ENCODE results near the gene SLC7A6. TPM values are rescaled to one million over a fixed set of nuclear protein-coding genes. Genes with fewer than 3 reads are reported as not detected.

Gene SLC7A6
- total RNA-seq, 1 experiment from 2014 or later: 267 TPM

DNA sequence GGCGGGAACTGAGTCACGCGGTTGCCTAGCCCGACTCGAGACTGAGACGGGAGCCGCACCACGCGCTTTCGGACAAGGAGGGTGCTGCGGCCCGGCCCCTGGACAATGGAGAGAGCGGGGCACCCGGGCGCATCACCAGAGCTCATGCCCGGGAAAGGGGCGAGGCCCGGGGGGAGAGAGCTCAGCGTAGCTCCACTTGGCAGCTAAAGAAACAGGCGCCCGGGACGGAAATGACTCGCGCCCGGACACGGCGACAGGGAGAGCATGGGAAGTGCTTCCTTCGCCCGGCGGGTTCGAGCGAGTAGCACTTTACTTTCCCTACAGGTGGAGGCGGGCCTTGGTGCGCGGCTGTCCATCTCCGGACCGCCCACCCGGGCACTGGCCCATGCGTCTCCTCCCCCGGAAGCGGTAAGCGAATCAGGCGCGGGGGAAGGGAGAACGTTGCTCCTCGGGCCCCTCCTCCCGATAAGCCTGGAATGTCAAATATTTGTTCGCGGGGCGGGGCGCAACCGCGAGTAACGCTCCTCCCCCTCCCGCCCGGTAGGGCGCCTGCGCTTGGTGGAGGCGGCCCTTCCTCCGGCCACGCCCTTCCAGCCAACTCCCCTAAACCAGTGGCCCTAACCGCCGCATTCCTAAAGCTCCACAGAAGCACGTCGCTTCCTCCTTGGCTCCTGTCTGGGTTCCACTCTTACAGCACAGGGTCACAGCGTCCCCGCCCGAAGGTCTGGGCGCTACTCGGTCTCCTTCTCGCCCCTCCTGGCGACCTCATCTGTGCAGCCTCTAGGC, 26.9 kb upstream of the SLC7A6 start:
- Histone ChIP-seq H3K27me3 (replicated peaks; ENCODE audit: control insufficient read depth, insufficient read depth, low read length) (no peaks in the 10 kb centered on the region), H3K36me3 (ENCODE audit: control insufficient read depth, insufficient read depth, low read length) (no peaks in the 10 kb centered on the region), H3K4me1 (peaks cover 18% of the 10 kb centered on the region), H3K9me3 (no peaks in the 10 kb centered on the region; the same call in 1 of the 2 replicates), H3K4me3 (ENCODE audit: low read depth, low read length) (peak overlapping the region; percentile 79)
- Mint-ChIP-seq H3K27me3 (ENCODE audit: insufficient read depth, unreplicated experiment) (no peaks in the 10 kb centered on the region), H3K4me1 (ENCODE audit: low read depth, unreplicated experiment) (peaks cover 19% of the 10 kb centered on the region), H3K9me3 (ENCODE audit: unreplicated experiment) (no peaks in the 10 kb centered on the region), H3K36me3 (ENCODE audit: insufficient read depth, unreplicated experiment) (peaks cover 70% of the 10 kb centered on the region), H3K27ac (ENCODE audit: unreplicated experiment) (peak overlapping the region; percentile 98), H3K4me3 (ENCODE audit: unreplicated experiment) (peak overlapping the region; percentile 81)
- no peak for TF ChIP-seq CTCF (IDR thresholded peaks at IDR 0.05; ENCODE audit: insufficient read depth in 1 of 2, low read depth in 1 of 2, low read length in 1 of 2, severe bottlenecking in 1 of 2, unreplicated experiment in 1 of 2)
- no TSS peak for BruUV-seq (replicated peaks)
- intact Hi-C loops (cut with micrococcal nuclease; ENCODE audit: unreplicated experiment): loop anchor here (1.0 kb wide), 3 partner anchors 8 to 91 kb away; partner anchors contain the start of gene PLA2G15
- ChIA-PET CTCF (interaction anchor here (0.6 to 3.4 kb wide), 7 partner anchors 20 to 354 kb away, joined by 3 to 20 read pairs (median 4); partner anchors contain the start of genes PRMT7, SLC7A6 and SLC7A6OS), POLR2A (interaction anchor here (0.5 to 3.1 kb wide), 11 partner anchors 7 to 391 kb away, joined by 3 to 59 read pairs (median 6); partner anchors contain the start of genes NFATC3, PRMT7, SLC12A4 and SLC7A6)
- DNase-seq: peak; percentile 100

DNA sequence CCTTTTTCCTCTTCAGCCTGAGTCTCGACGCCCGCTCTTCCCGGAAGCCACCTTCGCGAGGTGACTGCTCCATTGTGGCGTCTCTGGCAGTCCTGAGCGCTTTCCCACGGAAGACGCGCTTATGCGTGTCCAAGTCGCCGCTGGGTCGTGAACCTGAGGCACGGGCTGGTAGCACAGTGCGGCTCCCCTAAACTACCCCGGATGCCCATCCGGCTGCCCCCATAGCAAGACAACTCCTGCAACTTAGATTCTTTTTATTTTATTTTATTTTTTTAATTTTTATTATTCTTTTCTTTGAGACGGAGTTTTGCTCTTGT, 26.3 kb upstream of the SLC7A6 start:
- peaks cover 18% of the 10 kb centered on the region for H3K4me1 ChIP-seq
- no peaks in the 10 kb centered on the region for H3K27me3 Mint-ChIP-seq (ENCODE audit: insufficient read depth, unreplicated experiment)
- peaks cover 19% of the 10 kb centered on the region for H3K4me1 Mint-ChIP-seq (ENCODE audit: low read depth, unreplicated experiment)
- no peak for DNase-seq
- peak overlapping the region; percentile 81 for H3K4me3 Mint-ChIP-seq (ENCODE audit: unreplicated experiment)
- H3K27ac Mint-ChIP-seq (ENCODE audit: unreplicated experiment): peak overlapping the region; percentile 98
- peak overlapping the region; percentile 52 for H3K4me3 ChIP-seq (ENCODE audit: low read depth, low read length)
- BruUV-seq (replicated peaks): no TSS peak
- H3K9me3 Mint-ChIP-seq (ENCODE audit: unreplicated experiment): no peaks in the 10 kb centered on the region
- peaks cover 70% of the 10 kb centered on the region for H3K36me3 Mint-ChIP-seq (ENCODE audit: insufficient read depth, unreplicated experiment)
- POLR2A ChIA-PET: interaction anchor here (0.6 to 3.1 kb wide), 8 partner anchors 20 to 378 kb away, joined by 3 to 59 read pairs (median 10); partner anchors contain the start of genes NFATC3, PRMT7, SLC12A4 and SLC7A6
- intact Hi-C loops (cut with micrococcal nuclease; ENCODE audit: unreplicated experiment): no loop called here
- no peak for TF ChIP-seq CTCF (IDR thresholded peaks at IDR 0.05; ENCODE audit: insufficient read depth in 1 of 2, low read depth in 1 of 2, low read length in 1 of 2, severe bottlenecking in 1 of 2, unreplicated experiment in 1 of 2)
- no peaks in the 10 kb centered on the region for H3K27me3 ChIP-seq (replicated peaks; ENCODE audit: control insufficient read depth, insufficient read depth, low read length)
- no peaks in the 10 kb centered on the region; the same call in 1 of the 2 replicates for H3K9me3 ChIP-seq
- CTCF ChIA-PET: interaction anchor here (1.0 to 3.4 kb wide), 4 partner anchors 24 to 354 kb away, joined by 3 to 20 read pairs (median 10); partner anchors contain the start of gene SLC7A6
- H3K36me3 ChIP-seq (ENCODE audit: control insufficient read depth, insufficient read depth, low read length): no peaks in the 10 kb centered on the region

GRCh38 chr16:68242085-68242484, 22.2 kb upstream of the SLC7A6 start:
- Mint-ChIP-seq H3K27ac (ENCODE audit: unreplicated experiment) (no peak overlapping the region), H3K36me3 (ENCODE audit: insufficient read depth, unreplicated experiment) (peaks cover 47% of the 10 kb centered on the region), H3K27me3 (ENCODE audit: insufficient read depth, unreplicated experiment) (no peaks in the 10 kb centered on the region), H3K9me3 (ENCODE audit: unreplicated experiment) (no peaks in the 10 kb centered on the region), H3K4me3 (ENCODE audit: unreplicated experiment) (no peak overlapping the region), H3K4me1 (ENCODE audit: low read depth, unreplicated experiment) (peaks cover 14% of the 10 kb centered on the region)
- POLR2A ChIA-PET: no interaction called here
- peaks cover 15% of the 10 kb centered on the region for H3K4me1 ChIP-seq
- no peak for DNase-seq
- TF ChIP-seq CTCF (IDR thresholded peaks at IDR 0.05; ENCODE audit: insufficient read depth in 1 of 2, low read depth in 1 of 2, low read length in 1 of 2, severe bottlenecking in 1 of 2, unreplicated experiment in 1 of 2): no peak
- H3K27me3 ChIP-seq (replicated peaks; ENCODE audit: control insufficient read depth, insufficient read depth, low read length): no peaks in the 10 kb centered on the region
- H3K9me3 ChIP-seq: no peaks in the 10 kb centered on the region; the same call in 1 of the 2 replicates
- CTCF ChIA-PET: interaction anchor here (1.1 kb wide), 1 partner anchor 18 kb away, joined by 3 read pairs; no protein-coding TSS in a partner anchor
- BruUV-seq (replicated peaks): no TSS peak
- intact Hi-C loops (cut with micrococcal nuclease; ENCODE audit: unreplicated experiment): no loop called here
- H3K4me3 ChIP-seq (ENCODE audit: low read depth, low read length): no peak overlapping the region
- no peaks in the 10 kb centered on the region for H3K36me3 ChIP-seq (ENCODE audit: control insufficient read depth, insufficient read depth, low read length)
